ENCODE results near the gene THADA.
A peak's percentile ranks its signal among the peaks of the same experiment; 100 is the strongest.

THADA gene

GRCh38 chr2:43269074-43269572, 326.7 kb downstream of the THADA start:
- DNase-seq, result peak; percentile 69

GRCh38 chr2:43268066-43268953, 327.5 kb downstream of the THADA start:
- no peak for DNase-seq

GRCh38 chr2:43267381-43267780, 328.5 kb downstream of the THADA start:
- DNase-seq, result no peak

GRCh38 chr2:43266711-43267111, 329.1 kb downstream of the THADA start:
- no peak for DNase-seq

- DNase-seq, result peak; percentile 44
Observed at GRCh38 chr2:43265421-43265820, 330.4 kb downstream of the THADA start.

- peak; percentile 63 for DNase-seq
Observed at GRCh38 chr2:43265001-43265400, 330.8 kb downstream of the THADA start.

- DNase-seq, result no peak
Observed at GRCh38 chr2:43262951-43263350, 332.9 kb downstream of the THADA start.

- DNase-seq, result no peak
Observed at GRCh38 chr2:43262239-43262638, 333.6 kb downstream of the THADA start.

GRCh38 chr2:43259512-43259911, 336.3 kb downstream of the THADA start:
- no peak for DNase-seq

- no peak for DNase-seq
Observed at GRCh38 chr2:43258547-43259156, 337.2 kb downstream of the THADA start.

GRCh38 chr2:43255296-43255910, 340.4 kb downstream of the THADA start:
- DNase-seq, result peak; percentile 75

GRCh38 chr2:43254331-43254730, 341.5 kb downstream of the THADA start:
- no peak for DNase-seq

GRCh38 chr2:43251171-43251731, 344.6 kb downstream of the THADA start:
- DNase-seq, result peak; percentile 84

GRCh38 chr2:43250015-43250414, 345.8 kb downstream of the THADA start:
- no peak for DNase-seq

- DNase-seq, result no peak
Observed at GRCh38 chr2:43248621-43249020, 347.2 kb downstream of the THADA start.

- DNase-seq, result no peak
Observed at GRCh38 chr2:43246641-43247040, 349.2 kb downstream of the THADA start.

- no peak for DNase-seq
Observed at GRCh38 chr2:43241558-43241957, 354.3 kb downstream of the THADA start.

- DNase-seq, result no peak
Observed at GRCh38 chr2:43240766-43241150, 355.1 kb downstream of the THADA start.

- DNase-seq, result no peak
Observed at GRCh38 chr2:43239981-43240765, 355.7 kb downstream of the THADA start.

GRCh38 chr2:43238813-43239212, 357.0 kb downstream of the THADA start:
- DNase-seq, result no peak

GRCh38 chr2:43238176-43238575, 357.7 kb downstream of the THADA start:
- DNase-seq, result peak; percentile 61
